ENCODE data around the gene MUC12.

DNA sequence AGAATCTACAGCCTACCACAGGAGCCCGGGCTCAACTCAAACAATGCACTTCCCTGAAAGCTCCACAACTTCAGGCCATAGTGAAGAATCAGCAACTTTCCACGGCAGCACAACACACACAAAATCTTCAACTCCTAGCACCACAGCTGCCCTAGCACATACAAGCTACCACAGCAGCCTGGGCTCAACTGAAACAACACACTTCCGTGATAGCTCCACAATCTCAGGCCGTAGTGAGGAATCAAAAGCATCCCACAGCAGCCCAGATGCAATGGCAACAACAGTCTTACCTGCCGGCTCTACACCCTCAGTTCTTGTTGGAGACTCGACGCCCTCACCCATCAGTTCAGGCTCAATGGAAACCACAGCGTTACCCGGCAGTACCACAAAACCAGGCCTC lies 22.3 kb downstream of the MUC12 start:
- TF ChIP-seq, protein P1, sequence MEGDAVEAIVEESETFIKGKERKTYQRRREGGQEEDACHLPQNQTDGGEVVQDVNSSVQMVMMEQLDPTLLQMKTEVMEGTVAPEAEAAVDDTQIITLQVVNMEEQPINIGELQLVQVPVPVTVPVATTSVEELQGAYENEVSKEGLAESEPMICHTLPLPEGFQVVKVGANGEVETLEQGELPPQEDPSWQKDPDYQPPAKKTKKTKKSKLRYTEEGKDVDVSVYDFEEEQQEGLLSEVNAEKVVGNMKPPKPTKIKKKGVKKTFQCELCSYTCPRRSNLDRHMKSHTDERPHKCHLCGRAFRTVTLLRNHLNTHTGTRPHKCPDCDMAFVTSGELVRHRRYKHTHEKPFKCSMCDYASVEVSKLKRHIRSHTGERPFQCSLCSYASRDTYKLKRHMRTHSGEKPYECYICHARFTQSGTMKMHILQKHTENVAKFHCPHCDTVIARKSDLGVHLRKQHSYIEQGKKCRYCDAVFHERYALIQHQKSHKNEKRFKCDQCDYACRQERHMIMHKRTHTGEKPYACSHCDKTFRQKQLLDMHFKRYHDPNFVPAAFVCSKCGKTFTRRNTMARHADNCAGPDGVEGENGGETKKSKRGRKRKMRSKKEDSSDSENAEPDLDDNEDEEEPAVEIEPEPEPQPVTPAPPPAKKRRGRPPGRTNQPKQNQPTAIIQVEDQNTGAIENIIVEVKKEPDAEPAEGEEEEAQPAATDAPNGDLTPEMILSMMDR (IDR thresholded peaks at IDR 0.05): no peak
- TF ChIP-seq POLR2A (IDR thresholded peaks at IDR 0.05) (no peak), POLR2AphosphoS5 (IDR thresholded peaks at IDR 0.05) (no peak), EP300 (IDR thresholded peaks at IDR 0.05) (no peak)
